Measurements from ENCODE around the gene HEXIM2. TPM values are rescaled to one million over a fixed set of nuclear protein-coding genes. Genes with fewer than 3 reads are reported as not detected.
A peak's percentile ranks its signal among the peaks of the same experiment; 100 is the strongest.

Gene HEXIM2
- total and polyA plus RNA-seq, 2 of the 13 experiments (the other 11 are each of a cell fraction or from before 2014, with no cell fraction given) = 27.1 to 32.4 TPM

GRCh38 chr17:45148183-45149036 is 13.3 kb upstream of the HEXIM2 start, which contains the start of gene HEXIM1 (continued):
- TF ChIP-seq ZNF44 (CRISPR knock-in tag; IDR thresholded peaks at IDR 0.05) = no peak; the same call in 1 of the 2 replicates
- TF ChIP-seq KDM5B (CRISPR knock-in tag; IDR thresholded peaks at IDR 0.05; ENCODE audit: borderline replicate concordance) = peak; percentile 92
- TF ChIP-seq, protein P1, sequence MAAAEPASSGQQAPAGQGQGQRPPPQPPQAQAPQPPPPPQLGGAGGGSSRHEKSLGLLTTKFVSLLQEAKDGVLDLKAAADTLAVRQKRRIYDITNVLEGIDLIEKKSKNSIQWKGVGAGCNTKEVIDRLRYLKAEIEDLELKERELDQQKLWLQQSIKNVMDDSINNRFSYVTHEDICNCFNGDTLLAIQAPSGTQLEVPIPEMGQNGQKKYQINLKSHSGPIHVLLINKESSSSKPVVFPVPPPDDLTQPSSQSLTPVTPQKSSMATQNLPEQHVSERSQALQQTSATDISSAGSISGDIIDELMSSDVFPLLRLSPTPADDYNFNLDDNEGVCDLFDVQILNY (CRISPR knock-in tag; conservative IDR thresholded peaks at IDR 0.05) = peak; percentile 76
- TF ChIP-seq SKIL (CRISPR knock-in tag; IDR thresholded peaks at IDR 0.05; ENCODE audit: borderline replicate concordance) = peak; percentile 36; the same call in 1 of the 2 replicates
- TF ChIP-seq FOXA1 (IDR thresholded peaks at IDR 0.05) = no peak
- no peak for TF ChIP-seq FOXA1 (CRISPR knock-in tag; IDR thresholded peaks at IDR 0.05)
- TF ChIP-seq CCDC6 (CRISPR knock-in tag; IDR thresholded peaks at IDR 0.05) = no peak; the same call in 1 of the 2 replicates
- TF ChIP-seq, protein P2, sequence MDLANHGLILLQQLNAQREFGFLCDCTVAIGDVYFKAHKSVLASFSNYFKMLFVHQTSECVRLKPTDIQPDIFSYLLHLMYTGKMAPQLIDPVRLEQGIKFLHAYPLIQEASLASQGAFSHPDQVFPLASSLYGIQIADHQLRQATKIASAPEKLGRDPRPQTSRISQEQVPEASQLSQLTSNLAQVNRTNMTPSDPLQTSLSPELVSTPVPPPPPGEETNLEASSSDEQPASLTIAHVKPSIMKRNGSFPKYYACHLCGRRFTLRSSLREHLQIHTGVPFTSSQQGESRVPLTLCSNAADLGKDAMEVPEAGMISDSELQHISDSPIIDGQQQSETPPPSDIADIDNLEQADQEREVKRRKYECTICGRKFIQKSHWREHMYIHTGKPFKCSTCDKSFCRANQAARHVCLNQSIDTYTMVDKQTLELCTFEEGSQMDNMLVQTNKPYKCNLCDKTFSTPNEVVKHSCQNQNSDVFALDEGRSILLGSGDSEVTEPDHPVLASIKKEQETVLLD (CRISPR knock-in tag; IDR thresholded peaks at IDR 0.05; ENCODE audit: low read depth) = 0 out of 2 replicates have a peak, but pooled peaks have one; percentile 68
- no peak for TF ChIP-seq SATB2 (CRISPR knock-in tag; IDR thresholded peaks at IDR 0.05)
- peak; percentile 76 for TF ChIP-seq ARNTL (CRISPR knock-in tag; IDR thresholded peaks at IDR 0.05)
- peak; percentile 68; the same call in 1 of the 2 replicates for TF ChIP-seq ZNF230 (CRISPR knock-in tag; IDR thresholded peaks at IDR 0.05)
- no peak for TF ChIP-seq ZNF496 (CRISPR knock-in tag; IDR thresholded peaks at IDR 0.05; ENCODE audit: insufficient replicate concordance)
- TF ChIP-seq DNMT3B (CRISPR knock-in tag; conservative IDR thresholded peaks at IDR 0.05) = peak; percentile 82
- TF ChIP-seq HNRNPH1 (optimal IDR thresholded peaks at IDR 0.05; ENCODE audit: low read depth, low read length) = peak; percentile 100
- no peak for TF ChIP-seq ZNF180 (CRISPR knock-in tag; IDR thresholded peaks at IDR 0.05; ENCODE audit: borderline replicate concordance, low read depth)
- TF ChIP-seq HES4 (CRISPR knock-in tag; IDR thresholded peaks at IDR 0.05; ENCODE audit: borderline replicate concordance) = peak; percentile 80; the same call in 1 of the 2 replicates
- no peak for TF ChIP-seq ZBTB8A (CRISPR knock-in tag; IDR thresholded peaks at IDR 0.05; ENCODE audit: borderline replicate concordance, low read depth)
- peak; percentile 86 for TF ChIP-seq SP2 (CRISPR knock-in tag; IDR thresholded peaks at IDR 0.05)
- TF ChIP-seq, protein P3, sequence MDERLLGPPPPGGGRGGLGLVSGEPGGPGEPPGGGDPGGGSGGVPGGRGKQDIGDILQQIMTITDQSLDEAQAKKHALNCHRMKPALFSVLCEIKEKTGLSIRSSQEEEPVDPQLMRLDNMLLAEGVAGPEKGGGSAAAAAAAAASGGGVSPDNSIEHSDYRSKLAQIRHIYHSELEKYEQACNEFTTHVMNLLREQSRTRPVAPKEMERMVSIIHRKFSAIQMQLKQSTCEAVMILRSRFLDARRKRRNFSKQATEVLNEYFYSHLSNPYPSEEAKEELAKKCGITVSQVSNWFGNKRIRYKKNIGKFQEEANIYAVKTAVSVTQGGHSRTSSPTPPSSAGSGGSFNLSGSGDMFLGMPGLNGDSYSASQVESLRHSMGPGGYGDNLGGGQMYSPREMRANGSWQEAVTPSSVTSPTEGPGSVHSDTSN (CRISPR knock-in tag; IDR thresholded peaks at IDR 0.05) = no peak
- peak; percentile 30; the same call in 1 of the 2 replicates for TF ChIP-seq ZNF280D (CRISPR knock-in tag; IDR thresholded peaks at IDR 0.05)
